Cardiac muscle cell (in vitro differentiated cells and primary cell): ENCODE measurements around the gene GATAD2B. TPM values are rescaled to one million over a fixed set of nuclear protein-coding genes. Genes with fewer than 3 reads are reported as not detected.

Experiments
- DNase-seq, 2 donors: peaks; one replicate each; pipeline versions ENCODE4 v3.0.0 to v3.0.0-alpha.2; 2010 to 2017; ENCODE audit warnings: low read depth in 1 of 2, low spot score in 1 of 2
- H3K27ac ChIP-seq: fragments of 200-600 bp; sonication (generic); 2 replicates; pipeline ENCODE4 v1.5.1; 2016
- H3K27me3 ChIP-seq: fragments of 200-600 bp; sonication (generic); 2 replicates; pipeline ENCODE4 v1.6.0; 2016; ENCODE audit warnings: control low read depth
- H3K36me3 ChIP-seq: fragments of 200-600 bp; sonication (generic); 2 replicates; pipeline ENCODE4 v1.5.1; 2016; ENCODE audit warnings: control low read depth
- H3K4me1 ChIP-seq: fragments of 200-600 bp; sonication (generic); 2 replicates; pipeline ENCODE4 v1.8.1; 2017; ENCODE audit warnings: low read depth, mild to moderate bottlenecking, mixed run types
- H3K4me3 ChIP-seq: fragments of 200-600 bp; sonication (generic); 2 replicates; pipeline ENCODE4 v1.5.1; 2016; ENCODE audit warnings: mild to moderate bottlenecking
- H3K9me3 ChIP-seq: fragments of 200-600 bp; sonication (generic); 2 replicates; pipeline ENCODE4 v1.5.1; 2017; ENCODE audit warnings: low read depth, mild to moderate bottlenecking, control low read depth
- CTCF ChIP-seq: IDR thresholded peaks from 2 replicates; pipeline ENCODE4 v1.5.1; 2012; ENCODE audit warnings: low read depth, mild to moderate bottlenecking, low read length
- polyA plus RNA-seq: library from polyadenylated mRNA; unstranded; fragments of >200 nt; fragmentation: Nextera tagmentation; extraction: Ambion mirVana; gene quantifications from 2 replicates; pipeline ENCODE4 v1.2.1, GENCODE V29; 2016
- total RNA-seq: library from RNA; depleted of rRNA; stranded (reverse); fragments of >200 nt; gene quantifications from 2 replicates; pipeline ENCODE4 v1.2.3, GENCODE V29; 2016

The GATAD2B gene
- total and polyA plus RNA-seq, 2 experiments from 2014 or later, result 8.1 to 19.6 TPM

- TF ChIP-seq CTCF, result no peak
- no peaks in the 10 kb centered on the region for H3K27me3 ChIP-seq
- no peak overlapping the region for H3K27ac ChIP-seq
- H3K4me1 ChIP-seq, result peaks cover 3% of the 10 kb centered on the region
- H3K36me3 ChIP-seq, result peaks cover 24% of the 10 kb centered on the region
- H3K4me3 ChIP-seq, result no peak overlapping the region
- no peaks in the 10 kb centered on the region for H3K9me3 ChIP-seq
- DNase-seq, result peak in 1 of 2 donors; percentile 49
These were observed 149.5 kb downstream of the GATAD2B start for GRCh38 chr1:153773096-153773921.

GRCh38 chr1:153771841-153772593, 150.8 kb downstream of the GATAD2B start:
- Histone ChIP-seq H3K27ac (no peak overlapping the region), H3K9me3 (no peaks in the 10 kb centered on the region), H3K36me3 (peaks cover 35% of the 10 kb centered on the region), H3K4me1 (peaks cover 3% of the 10 kb centered on the region), H3K27me3 (no peaks in the 10 kb centered on the region), H3K4me3 (no peak overlapping the region)
- peak; percentile 53 for TF ChIP-seq CTCF
- DNase-seq, result no peak

GRCh38 chr1:153771261-153771660, 151.5 kb downstream of the GATAD2B start:
- no peaks in the 10 kb centered on the region for H3K9me3 ChIP-seq
- no peak overlapping the region for H3K27ac ChIP-seq
- H3K36me3 ChIP-seq, result peaks cover 38% of the 10 kb centered on the region
- TF ChIP-seq CTCF, result no peak
- H3K27me3 ChIP-seq, result no peaks in the 10 kb centered on the region
- H3K4me3 ChIP-seq, result no peak overlapping the region
- peaks cover 2% of the 10 kb centered on the region for H3K4me1 ChIP-seq
- DNase-seq, result no peak

DNA sequence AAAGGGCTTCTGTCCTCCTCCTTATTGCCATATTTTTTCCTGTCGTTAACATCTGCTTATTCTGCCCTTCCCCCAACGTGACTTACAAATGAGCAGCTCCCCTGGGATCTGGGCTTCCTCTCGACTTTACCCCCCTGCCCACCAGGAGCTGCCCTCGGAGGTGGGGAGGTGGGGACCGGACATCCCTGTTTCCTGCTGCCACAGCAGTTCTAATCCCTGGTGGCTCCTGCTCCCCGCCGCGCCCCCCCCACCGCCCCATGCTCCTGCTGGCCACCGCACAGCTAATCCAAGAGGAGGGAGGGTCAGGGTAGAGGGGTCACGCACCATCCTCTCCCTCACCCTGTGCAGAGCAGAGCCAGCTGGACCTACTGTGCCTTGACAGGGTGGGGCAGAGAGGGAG, 152.0 kb downstream of the GATAD2B start:
- no peak for DNase-seq
- H3K27me3 ChIP-seq, result no peaks in the 10 kb centered on the region
- H3K27ac ChIP-seq, result no peak overlapping the region
- no peak for TF ChIP-seq CTCF
- peaks cover 41% of the 10 kb centered on the region for H3K36me3 ChIP-seq
- H3K4me3 ChIP-seq, result no peak overlapping the region
- no peaks in the 10 kb centered on the region for H3K9me3 ChIP-seq
- no peaks in the 10 kb centered on the region for H3K4me1 ChIP-seq

GRCh38 chr1:153769221-153769620, 153.6 kb downstream of the GATAD2B start:
- Histone ChIP-seq H3K36me3 (peaks cover 52% of the 10 kb centered on the region), H3K27me3 (no peaks in the 10 kb centered on the region), H3K4me3 (no peak overlapping the region), H3K27ac (no peak overlapping the region), H3K9me3 (no peaks in the 10 kb centered on the region), H3K4me1 (no peaks in the 10 kb centered on the region)
- no peak for DNase-seq
- TF ChIP-seq CTCF, result no peak
